A673 (cell line): ENCODE measurements around the gene STX11. TPM values are rescaled to one million over a fixed set of nuclear protein-coding genes. Genes with fewer than 3 reads are reported as not detected.

Experiments
- Bru-seq: library from RNA; stranded (reverse); fragments of 400-500 nt; gene quantifications from one replicate; lab custom pipeline; 2021; lab: Mats Ljungman, UMichigan
- BruChase-seq, 2 experiments: library from RNA; stranded (reverse); fragments of 400-500 nt; gene quantifications; one replicate each; lab custom pipeline; 2021; lab: Mats Ljungman, UMichigan
- BruUV-seq: library from RNA; stranded (reverse); fragments of 400-500 nt; replicated peaks from 2 replicates; lab custom pipeline; 2021; lab: Mats Ljungman, UMichigan
- CTCF ChIA-PET: fragments of 300-600 bp; sonication (Branson Sonifier 250); formaldehyde crosslinking; loops from one replicate; lab custom pipeline; 2022; ENCODE audit warnings: antibody characterized with exemption; lab: Charles Lee
- POLR2A ChIA-PET: fragments of 300-600 bp; sonication (Branson Sonifier 250); formaldehyde crosslinking; loops from one replicate; lab custom pipeline; 2022; ENCODE audit warnings: antibody characterized with exemption; ENCODE audit not compliant: low non-redundant PET; lab: Charles Lee
- DNase-seq: peaks from one replicate; pipeline ENCODE4 v3.0.0-alpha.2; 2015; ENCODE audit warnings: low spot score
- H3K27ac ChIP-seq: fragments of 200-600 bp; sonication (generic); 2 replicates; pipeline ENCODE4 v1.5.1; 2016; ENCODE audit warnings: mixed run types, low read depth, mild to moderate bottlenecking, mixed read lengths, antibody characterized with exemption, low read length; ENCODE audit not compliant: poor library complexity, severe bottlenecking
- H3K27me3 ChIP-seq: fragments of 200-600 bp; sonication (generic); replicated peaks from 2 replicates; pipeline ENCODE4 v1.6.1; 2017; ENCODE audit warnings: mixed run types, low read depth, mild to moderate bottlenecking, mixed read lengths, antibody characterized with exemption, low read length; ENCODE audit not compliant: insufficient read depth, poor library complexity
- H3K36me3 ChIP-seq: fragments of 200-600 bp; sonication (generic); 2 replicates; pipeline ENCODE4 v1.6.1; 2016; ENCODE audit warnings: mixed run types, mild to moderate bottlenecking, mixed read lengths, antibody characterized with exemption, low read length; ENCODE audit not compliant: insufficient read depth, poor library complexity, severe bottlenecking
- H3K4me1 ChIP-seq: fragments of 200-600 bp; sonication (generic); 2 replicates; pipeline ENCODE4 v1.6.1; 2017; ENCODE audit warnings: mixed run types, mild to moderate bottlenecking, mixed read lengths, antibody characterized with exemption, low read length; ENCODE audit not compliant: insufficient read depth, poor library complexity, severe bottlenecking
- H3K4me3 ChIP-seq: fragments of 200-600 bp; sonication (generic); 2 replicates; pipeline ENCODE4 v1.5.1; 2016; ENCODE audit warnings: low read depth, mixed run types, mild to moderate bottlenecking, mixed read lengths, low read length; ENCODE audit not compliant: poor library complexity, severe bottlenecking
- H3K9me3 ChIP-seq: fragments of 200-600 bp; sonication (generic); 2 replicates; pipeline ENCODE4 v1.6.1; 2016; ENCODE audit warnings: mixed run types, low read depth, mild to moderate bottlenecking, mixed read lengths, antibody characterized with exemption, low read length; ENCODE audit not compliant: poor library complexity, severe bottlenecking
- EZH2 ChIP-seq: fragments of 200-600 bp; sonication (generic); IDR thresholded peaks from 2 replicates; pipeline ENCODE4 v1.6.1; 2017; ENCODE audit warnings: borderline replicate concordance, low read depth, mild to moderate bottlenecking, mixed read lengths, antibody characterized with exemption, low read length; ENCODE audit not compliant: poor library complexity, severe bottlenecking
- intact Hi-C: fragments of 100-400 bp; cut with micrococcal nuclease; formaldehyde crosslinking; loops from one replicate; pipeline ENCODE4 v1.10.0; 2022; ENCODE audit not compliant: unreplicated experiment
- long read RNA-seq: library from polyadenylated mRNA; stranded (forward); transcript quantifications from one replicate; pipeline ENCODE4 v2.0.0, GENCODE V29; 2022
- total RNA-seq: library from RNA; stranded (reverse); gene quantifications from 2 replicates; pipeline ENCODE4 v1.2.3, GENCODE V29; 2021
- TF ChIP-seq, protein P1 (sequence below): fragments of 300-800, 200-600 bp; sonication (generic); conservative IDR thresholded peaks from 2 replicates; pipeline ENCODE4 v1.5.1; 2017; ENCODE audit warnings: low read depth, mild to moderate bottlenecking, antibody characterized with exemption, low read length, moderate library complexity, mixed read lengths

The STX11 gene
- 0.20 and 0.30 TPM in 2 replicates for total RNA-seq
- percentile 29 among the genes with signal in this experiment for Bru-seq, nascent RNA
- percentile 22 among the genes with signal in this experiment for BruChase-seq, experiment 1, labeled RNA remaining after a 2-hour chase
- BruChase-seq, experiment 2, labeled RNA remaining after a 6-hour chase = percentile 14 among the genes with signal in this experiment
- long read RNA-seq, partial matches to known transcripts = 0 of 2 reads
- long read RNA-seq, other reads (novel, unspliced or antisense) = 0 of 2 reads

DNA sequence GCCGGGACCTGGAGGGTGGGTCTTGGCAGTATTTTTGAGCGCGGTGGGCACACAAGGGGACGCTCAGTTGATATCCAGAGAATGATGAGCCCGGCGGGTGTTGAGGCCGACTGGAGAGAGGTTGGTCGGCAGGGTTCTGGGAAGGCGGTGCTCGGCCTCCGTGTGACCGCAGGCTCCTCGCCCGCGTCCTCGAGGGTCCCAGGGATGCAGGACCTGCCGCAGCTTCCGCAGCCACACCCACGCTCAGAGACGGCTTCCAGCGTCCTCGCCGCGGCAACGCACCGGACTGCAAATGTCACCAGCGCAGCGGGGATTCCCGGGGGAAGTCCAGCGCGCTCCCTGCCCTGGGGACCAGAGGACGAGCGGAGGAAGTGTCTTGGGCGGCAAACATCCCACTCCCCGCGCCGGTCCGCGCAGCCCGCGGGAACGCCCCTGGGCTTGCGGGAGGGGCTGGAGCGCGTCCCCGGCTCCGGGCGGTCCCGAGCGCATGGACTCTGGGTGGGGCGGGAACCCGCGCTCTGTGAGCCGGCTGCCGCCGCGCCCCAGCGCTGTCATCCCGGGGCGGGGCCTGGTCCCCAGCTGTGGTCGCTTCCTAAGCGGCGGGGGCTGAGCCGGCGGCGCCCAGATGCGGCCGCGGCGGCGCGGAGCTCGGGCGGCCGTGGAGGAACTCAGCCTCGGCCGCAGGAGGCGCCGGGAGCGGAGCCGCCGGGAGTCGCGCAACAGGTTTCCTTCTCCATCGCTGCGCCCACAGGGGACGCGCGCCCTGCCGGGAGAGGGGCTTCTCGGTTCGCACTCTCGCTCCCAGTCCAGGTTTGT, at the start of gene STX11:
Gene STX11 (plus strand): TSS at position 624 of the 816 bp plus-strand sequence. CDS start 36,111 bp downstream, outside the sequence.
- Histone ChIP-seq H3K36me3 (no peaks in the 10 kb centered on the region), H3K4me1 (no peaks in the 10 kb centered on the region), H3K9me3 (no peaks in the 10 kb centered on the region), H3K27me3 (peaks cover 7% of the 10 kb centered on the region), H3K4me3 (peak within 1 kb of the TSS; percentile 61), H3K27ac (no peak within 1 kb of the TSS)
- BruUV-seq = no TSS peak
- ChIA-PET CTCF (no interaction called here), POLR2A (no interaction called here)
- TF ChIP-seq, protein P1, sequence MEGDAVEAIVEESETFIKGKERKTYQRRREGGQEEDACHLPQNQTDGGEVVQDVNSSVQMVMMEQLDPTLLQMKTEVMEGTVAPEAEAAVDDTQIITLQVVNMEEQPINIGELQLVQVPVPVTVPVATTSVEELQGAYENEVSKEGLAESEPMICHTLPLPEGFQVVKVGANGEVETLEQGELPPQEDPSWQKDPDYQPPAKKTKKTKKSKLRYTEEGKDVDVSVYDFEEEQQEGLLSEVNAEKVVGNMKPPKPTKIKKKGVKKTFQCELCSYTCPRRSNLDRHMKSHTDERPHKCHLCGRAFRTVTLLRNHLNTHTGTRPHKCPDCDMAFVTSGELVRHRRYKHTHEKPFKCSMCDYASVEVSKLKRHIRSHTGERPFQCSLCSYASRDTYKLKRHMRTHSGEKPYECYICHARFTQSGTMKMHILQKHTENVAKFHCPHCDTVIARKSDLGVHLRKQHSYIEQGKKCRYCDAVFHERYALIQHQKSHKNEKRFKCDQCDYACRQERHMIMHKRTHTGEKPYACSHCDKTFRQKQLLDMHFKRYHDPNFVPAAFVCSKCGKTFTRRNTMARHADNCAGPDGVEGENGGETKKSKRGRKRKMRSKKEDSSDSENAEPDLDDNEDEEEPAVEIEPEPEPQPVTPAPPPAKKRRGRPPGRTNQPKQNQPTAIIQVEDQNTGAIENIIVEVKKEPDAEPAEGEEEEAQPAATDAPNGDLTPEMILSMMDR = no peak
- TF ChIP-seq EZH2 = no peak
- intact Hi-C loops = no loop called here
- peak; percentile 80 for DNase-seq

DNA sequence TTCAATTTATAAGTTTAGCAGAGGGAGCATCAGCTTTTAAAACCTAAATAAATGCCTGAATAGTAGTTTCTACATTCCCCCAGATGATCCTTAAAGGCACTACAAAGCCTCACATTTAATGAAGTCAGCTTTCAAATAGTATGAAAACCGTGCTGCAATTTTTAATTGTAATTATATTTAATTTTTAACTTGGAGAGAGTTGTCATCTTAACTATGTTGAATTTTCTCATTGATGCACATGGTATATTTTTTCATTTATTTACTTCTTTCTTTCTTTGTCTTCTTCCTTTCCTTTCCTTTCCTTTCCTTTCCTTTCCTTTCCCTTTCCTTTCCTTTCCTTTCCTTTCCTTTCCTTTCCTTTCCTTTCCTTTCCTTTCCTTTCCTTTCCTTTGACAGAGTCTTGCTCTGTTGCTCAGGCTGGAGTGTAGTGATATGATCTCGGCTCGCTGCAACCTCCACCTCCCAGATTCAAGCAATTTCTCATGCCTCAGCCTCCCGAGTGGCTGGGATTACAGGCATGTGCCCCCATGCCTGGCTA, 47.2 kb upstream of the STX11 start:
- Histone ChIP-seq H3K4me3 (no peak overlapping the region), H3K36me3 (no peaks in the 10 kb centered on the region), H3K4me1 (no peaks in the 10 kb centered on the region), H3K27me3 (no peaks in the 10 kb centered on the region), H3K27ac (no peak overlapping the region), H3K9me3 (no peaks in the 10 kb centered on the region)
- no peak for DNase-seq
- ChIA-PET CTCF (interaction anchor here (0.7 kb wide), 2 partner anchors 176 to 377 kb away, joined by 4 to 5 read pairs; no protein-coding TSS in a partner anchor), POLR2A (interaction anchor here (0.8 kb wide), 1 partner anchor 990 kb away, joined by 7 read pairs; no protein-coding TSS in a partner anchor)
- TF ChIP-seq, protein P1 = no peak
- TF ChIP-seq EZH2 = no peak
- BruUV-seq = no TSS peak
- intact Hi-C loops = loop anchor here (10.0 kb wide), 4 partner anchors 182 to 1532 kb away; partner anchors contain the start of gene UTRN

DNA sequence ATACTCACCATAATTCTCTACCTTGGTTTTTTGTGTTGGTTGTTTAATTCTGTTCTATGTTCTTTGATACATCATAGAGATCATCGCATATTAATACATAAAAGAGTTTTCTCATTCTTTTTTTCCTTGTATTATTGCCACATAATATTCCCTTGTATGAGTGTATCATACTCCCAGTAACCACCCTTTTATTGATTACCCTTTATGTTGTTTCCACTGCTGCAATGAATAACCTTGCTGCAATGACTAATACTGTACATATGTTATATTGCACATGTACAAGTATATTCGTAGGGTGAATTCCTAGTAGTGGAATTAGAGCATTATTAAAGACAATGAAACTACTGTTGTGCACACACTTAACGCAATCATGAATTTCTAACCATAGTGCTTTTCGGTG, 45.8 kb upstream of the STX11 start:
- Histone ChIP-seq H3K4me3 (no peak overlapping the region), H3K9me3 (no peaks in the 10 kb centered on the region), H3K27ac (no peak overlapping the region), H3K36me3 (no peaks in the 10 kb centered on the region), H3K4me1 (no peaks in the 10 kb centered on the region), H3K27me3 (no peaks in the 10 kb centered on the region)
- no TSS peak for BruUV-seq
- POLR2A ChIA-PET = no interaction called here
- TF ChIP-seq EZH2 = no peak
- TF ChIP-seq, protein P1 = no peak
- intact Hi-C loops = loop anchor here (2.0 to 10.0 kb wide), 5 partner anchors 180 to 1530 kb away; partner anchors contain the start of gene UTRN
- CTCF ChIA-PET = interaction anchor here (0.9 kb wide), 1 partner anchor 378 kb away, joined by 3 read pairs; no protein-coding TSS in a partner anchor
- no peak for DNase-seq
